Middle frontal gyrus (tissue), 1 donor: ENCODE measurements around the gene LCN2.

ENCODE experiments used
- DNase-seq: peaks from one replicate; pipeline ENCODE4 v3.0.0-alpha.2; 2015; ENCODE audit warnings: low spot score; ENCODE audit errors: extremely low spot score

The LCN2 gene

DNA sequence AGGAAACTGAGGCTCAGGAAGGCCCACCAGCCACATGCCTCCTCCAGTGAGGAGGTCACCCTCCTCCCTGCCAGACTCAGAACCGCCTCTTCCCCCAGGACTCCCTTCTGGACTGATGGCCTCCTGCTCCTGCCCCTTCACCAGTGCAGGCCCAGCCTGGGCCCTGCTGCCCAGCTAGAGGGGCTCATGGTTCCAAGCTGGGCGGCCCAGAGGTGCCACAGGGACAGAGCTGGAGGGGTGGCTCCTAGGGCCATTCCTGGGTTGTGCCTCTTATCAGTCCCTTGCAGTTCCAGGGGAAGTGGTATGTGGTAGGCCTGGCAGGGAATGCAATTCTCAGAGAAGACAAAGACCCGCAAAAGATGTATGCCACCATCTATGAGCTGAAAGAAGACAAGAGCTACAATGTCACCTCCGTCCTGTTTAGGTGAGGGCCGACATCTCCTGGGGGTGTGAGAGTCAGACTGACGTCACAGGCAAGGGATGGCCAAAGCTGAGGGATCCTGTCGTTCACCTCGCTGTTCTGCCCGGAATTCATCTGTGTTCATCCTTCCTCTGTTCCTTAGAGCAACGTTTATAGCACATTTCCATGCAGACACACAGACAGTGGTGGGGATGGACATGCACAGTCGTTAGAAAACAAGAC, 819 bp downstream of the LCN2 start:
- no peak for DNase-seq

DNA sequence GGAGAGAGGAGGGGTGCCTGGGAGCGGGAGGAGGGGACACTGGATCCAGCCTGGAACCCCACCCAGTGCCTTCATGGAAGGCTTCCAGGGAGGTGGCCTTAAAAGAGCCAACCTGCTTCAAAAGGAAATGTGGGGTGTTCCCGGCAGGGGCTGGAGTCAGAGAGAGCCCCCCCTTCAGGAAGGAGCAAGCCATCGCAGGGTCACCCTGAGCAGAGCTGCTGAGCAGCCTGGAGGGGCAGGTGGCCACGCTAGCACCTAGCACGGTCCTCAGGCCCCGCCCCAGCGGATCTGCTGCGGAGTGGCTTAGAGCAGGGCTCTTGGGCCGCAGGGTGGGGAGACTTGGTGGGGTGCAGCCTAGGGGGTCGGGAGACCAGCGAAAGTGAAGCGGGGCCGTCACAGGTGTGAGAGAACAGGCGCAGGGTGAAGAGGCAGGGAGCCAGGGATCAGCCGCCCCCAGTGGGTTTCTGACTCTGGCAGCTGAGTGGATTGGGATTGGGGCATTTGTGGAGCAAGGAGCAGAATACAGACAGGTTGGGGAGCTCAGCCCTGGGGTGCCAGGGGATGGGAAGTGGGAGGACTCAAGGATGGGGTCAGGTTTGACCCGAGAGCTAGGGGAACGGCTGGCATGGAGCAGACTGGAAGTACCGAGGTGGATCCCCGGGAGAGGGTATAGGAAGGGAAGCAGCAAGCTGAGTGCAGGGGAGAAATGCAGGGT, 1.5 kb downstream of the LCN2 start:
- DNase-seq = no peak

DNA sequence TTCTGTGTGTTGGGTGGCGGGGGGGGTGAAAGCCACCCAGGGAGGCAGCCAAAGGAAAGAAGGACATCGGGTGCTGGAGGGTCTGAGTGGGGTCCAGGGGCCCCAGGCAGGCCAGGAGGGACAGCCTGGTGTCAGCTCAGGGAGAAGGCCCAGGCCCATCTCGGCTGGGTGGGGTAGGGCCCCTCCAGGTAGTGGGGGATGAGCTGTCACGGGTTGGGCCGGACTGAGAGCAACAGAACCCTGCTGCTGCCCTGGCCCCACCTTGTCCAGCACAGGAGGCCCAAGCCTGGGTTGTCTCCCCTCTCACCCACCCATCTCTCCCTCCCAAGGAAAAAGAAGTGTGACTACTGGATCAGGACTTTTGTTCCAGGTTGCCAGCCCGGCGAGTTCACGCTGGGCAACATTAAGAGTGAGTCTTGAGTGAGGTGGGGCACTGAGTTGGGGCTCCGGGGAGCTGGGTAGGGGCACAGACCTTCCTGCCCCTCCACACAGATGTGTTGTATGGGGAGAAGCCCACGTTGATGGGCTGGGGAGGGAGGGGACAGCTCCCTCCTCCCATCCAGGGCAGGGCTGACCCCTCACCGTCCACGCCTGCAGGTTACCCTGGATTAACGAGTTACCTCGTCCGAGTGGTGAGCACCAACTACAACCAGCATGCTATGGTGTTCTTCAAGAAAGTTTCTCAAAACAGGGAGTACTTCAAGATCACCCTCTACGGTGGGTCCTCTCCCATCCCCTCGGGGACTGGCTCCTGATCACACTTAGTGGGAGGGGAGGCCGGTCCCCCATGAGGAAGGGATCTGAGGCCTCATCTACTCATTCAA, 2.3 kb downstream of the LCN2 start:
- DNase-seq = no peak

DNA sequence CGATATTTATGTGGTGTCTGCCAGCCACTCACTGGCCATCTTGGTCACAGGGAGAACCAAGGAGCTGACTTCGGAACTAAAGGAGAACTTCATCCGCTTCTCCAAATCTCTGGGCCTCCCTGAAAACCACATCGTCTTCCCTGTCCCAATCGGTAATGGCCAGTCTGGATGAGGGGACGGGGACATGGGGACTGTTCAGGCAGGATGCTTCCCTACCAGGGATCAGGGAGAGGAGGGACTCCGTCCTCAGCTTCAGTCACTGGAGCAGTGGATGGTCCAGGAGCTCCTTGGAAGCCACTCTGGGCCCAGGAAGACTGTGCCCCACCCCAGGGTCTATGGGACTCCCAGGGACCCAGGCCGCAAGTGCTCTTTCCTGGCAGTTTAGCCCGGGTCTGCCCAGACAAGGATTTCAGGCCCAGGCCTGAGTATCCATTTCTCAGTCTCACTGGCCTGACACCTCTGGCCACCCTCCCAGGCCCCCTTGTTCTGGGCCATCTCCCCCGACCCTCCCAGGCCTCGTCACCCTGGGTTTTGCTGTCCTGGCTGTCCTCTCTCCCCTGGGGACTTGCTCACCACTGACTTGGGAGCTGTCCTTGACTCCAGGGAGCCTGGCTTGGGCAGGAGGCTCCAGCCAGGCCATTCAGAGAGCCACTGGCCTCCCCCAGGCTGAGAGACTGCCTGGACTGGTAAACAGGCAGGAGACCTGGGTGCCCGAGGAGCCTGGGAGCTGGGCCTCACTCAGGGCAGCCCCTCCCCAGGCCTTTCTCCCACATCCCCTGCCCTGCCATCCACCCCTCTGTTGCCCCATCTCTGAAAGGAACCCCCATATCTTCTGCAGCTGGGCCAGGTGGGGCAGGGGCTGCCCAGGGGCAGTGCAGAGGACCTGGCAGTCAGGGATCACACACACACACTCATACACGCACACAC, 3.1 kb downstream of the LCN2 start:
- DNase-seq = no peak

DNA sequence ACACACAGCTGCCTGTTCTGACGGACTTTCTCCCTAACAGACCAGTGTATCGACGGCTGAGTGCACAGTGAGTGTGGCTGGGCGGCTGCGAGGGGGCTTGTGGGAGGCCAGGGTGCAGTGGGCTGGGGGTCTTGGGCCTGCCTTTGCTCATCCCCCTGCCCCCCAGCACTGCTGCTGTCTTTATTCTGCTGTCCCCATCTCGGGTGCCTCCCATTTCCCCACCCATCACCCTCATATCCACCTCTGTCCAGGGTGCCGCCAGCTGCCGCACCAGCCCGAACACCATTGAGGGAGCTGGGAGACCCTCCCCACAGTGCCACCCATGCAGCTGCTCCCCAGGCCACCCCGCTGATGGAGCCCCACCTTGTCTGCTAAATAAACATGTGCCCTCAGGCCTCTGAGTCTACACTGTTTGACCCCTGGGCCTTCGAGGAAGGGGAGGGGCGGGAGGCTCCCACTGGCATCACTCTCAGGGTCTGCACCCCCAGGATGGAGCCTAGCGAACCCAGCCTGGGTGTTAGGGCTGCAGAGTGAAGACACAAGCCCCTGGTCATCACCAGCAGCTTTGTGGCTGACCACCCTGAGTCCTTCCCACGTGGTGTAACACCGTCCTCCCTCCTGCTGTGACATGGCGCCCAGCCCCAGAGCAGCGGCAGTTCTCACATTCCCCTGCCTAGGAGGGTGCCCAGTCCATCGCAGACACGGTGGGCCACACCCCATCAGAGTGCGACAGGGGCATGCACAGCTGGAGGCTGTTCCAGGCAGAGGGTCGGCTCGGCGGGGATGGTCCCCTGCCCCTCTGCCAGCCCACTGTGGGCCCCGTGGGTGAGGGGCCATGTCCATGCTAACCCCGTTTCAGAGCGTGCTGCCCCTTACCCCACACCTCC, 4.0 kb downstream of the LCN2 start:
- no peak for DNase-seq

DNA sequence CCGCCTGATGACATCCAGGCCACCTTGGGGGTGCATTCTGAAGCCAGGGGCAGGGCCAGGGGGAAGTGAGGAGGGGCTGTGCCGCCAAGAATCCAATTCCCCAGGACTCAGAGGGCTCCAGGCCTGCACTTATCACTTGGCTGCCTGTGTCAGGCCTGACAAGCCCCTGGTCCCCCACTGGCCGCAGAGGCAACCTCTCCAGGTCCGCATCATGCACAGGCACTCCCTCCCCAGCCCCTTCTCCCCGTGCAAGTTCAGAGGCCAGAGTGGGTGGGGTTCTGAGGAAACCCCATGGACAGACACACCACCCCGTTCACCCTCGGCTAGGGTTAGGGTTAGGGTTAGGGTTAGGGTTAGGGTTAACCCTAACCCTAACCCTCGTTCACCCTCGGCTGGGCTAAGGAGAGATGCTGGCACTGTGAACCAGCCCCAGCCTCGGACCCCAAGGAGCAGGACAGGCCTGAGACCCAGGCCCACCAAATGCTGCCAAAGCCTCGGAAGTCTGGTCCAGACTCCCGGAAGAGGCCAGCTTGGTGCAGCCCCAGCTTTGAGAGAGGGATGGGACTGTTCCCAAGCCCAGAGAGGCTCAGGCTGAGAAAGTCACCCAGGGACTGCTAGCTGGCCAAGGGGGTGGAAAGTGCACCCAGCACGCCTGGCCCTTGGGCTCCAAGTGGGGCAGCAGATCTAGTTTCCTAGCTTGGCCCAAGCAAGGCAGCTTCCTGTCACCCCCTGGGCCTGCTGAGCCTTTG, 4.9 kb downstream of the LCN2 start:
- no peak for DNase-seq

DNA sequence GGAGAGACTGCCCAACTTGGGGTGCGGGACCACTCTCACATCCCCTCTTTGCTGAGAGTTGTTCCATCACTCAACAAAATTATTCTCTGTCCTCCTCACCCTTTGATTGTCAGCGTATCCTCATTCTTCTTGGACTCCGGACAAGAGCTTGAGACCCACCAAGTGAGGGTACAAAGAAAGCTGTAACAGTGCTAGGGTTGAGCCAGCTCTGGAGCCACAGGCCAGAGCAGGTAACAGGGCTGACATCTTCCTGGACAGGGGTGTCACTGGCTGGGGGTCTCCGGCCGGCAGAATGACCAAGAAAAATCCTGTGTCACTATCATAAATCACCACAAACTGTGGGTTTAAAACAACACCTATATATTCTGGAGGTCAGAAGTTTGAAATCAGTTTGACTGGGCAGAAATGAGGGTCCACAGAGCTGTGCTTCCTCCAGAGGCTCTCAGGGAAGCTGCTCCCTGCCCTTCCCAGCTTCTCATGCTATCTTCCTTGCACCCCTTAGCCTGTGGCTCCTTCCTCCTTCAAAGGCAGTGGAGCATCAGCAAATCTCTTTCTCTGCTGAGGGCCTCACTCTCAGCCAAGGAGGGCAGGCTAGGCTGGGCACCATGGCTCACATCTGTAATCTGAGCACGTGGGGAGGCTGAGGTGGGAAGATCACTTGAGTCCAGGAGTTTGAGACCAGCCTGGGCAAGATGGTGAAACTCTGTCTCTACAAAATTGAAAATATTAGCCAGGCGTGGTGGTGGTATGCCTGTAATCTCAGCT, 6.7 kb downstream of the LCN2 start:
- DNase-seq = no peak

DNA sequence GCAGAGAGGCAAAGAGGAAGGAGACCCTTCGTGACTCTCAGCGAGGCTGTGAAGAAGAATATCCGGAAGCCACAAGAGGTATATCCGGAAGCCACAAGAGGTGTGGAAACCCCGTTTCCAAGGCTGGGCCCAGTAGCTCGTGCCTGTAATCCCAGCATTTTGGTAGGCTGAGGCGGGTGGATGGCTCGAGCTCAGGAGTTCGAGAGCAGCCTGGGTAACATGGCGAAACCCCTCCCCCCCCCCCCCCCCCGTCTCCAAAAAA, 10.2 kb downstream of the LCN2 start:
- no peak for DNase-seq

DNA sequence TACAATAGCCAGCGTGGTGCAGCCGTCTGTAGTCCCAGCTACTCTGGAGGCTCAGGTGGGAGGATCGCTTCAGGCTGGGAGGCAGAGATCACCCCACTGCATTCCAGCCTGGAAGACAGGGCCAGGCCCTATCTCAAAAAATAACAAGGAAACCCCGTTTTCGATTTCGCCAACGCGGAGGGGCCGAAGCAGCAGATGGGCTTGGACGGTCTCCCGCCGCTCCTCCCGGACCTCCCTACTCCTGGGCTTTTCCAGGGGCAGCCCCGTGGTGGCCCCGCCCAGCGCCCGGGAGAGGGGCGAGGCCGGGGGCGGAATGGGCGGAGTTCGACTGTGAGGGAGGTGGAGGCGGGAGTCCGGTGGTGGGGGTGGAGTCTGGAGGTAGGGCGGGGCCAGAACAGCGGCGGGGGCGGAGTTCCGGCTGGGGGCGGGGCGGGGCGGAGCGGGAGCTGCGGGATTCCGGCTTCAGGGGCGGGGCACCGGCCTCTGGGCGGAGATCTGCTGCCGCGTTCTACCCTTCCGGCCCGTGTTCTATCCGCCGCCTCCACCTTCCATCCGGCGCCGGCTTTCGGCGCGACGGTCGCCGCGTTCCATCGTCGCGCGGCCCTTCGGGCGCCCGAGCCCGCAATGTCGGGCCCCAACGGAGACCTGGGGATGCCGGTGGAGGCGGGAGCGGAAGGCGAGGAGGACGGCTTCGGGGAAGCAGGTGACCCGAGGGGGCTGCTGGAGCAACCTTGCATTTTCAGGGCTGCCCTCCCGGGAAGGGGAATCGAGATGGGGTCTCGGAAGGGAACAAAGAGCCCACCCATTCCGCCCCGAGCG, 10.7 kb downstream of the LCN2 start, which contains the start of gene BBLN:
Gene BBLN (plus strand): TSS at position 482 of the 819 bp plus-strand sequence. CDS start 143 bp downstream, at position 625.
- peak; percentile 72 for DNase-seq

DNA sequence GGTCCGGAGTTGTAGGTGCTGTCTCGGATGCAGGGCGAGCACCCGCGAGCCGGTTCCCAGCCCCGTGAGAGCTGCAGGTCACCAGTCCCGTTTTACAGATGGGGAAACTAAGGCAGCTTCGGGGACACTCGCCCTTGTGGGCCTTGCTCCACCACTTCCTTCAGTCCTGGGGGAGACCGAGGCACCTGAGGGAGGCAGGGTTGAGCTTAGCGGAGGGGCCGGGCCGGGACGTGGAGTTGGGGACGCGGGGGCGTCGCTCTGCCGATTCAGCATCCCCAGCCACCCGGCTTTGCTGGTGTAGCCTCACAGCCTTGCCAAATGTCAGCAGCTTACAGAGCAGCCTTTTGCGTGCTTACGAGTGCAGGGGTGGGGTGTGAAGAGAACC, 11.3 kb downstream of the LCN2 start:
- DNase-seq = no peak

DNA sequence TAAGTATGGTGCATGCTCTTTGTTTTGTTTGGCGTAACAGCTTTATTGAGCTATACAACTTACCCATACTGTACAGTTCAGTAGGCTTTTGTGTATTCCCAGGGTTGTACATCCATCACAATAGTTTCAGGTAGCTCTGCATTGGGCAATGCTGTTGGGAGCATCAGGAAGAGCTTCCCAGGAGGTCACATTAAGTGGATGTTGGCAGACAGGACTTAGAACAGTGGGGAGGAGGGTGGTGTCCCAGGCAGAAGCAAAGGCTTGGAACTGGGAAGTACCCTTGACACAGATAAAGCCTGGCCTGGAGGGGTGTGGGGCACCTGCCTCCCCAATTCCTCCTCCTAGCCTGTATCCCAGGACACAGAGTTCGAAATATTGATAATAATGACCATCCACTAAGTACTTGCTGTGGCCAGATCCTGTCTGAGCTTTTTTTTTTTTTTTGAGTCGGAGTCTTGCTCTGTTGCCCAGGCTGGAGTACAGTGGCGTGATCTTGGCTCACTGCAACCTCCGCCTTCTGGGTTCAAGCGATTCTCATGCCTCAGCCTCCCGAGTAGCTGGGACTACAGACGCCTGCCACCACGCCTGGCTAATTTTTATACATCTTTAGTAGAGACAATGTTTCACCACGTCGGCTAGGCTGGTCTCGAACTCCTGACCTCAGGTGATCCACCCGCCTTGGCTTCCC, 12.1 kb downstream of the LCN2 start:
- no peak for DNase-seq

DNA sequence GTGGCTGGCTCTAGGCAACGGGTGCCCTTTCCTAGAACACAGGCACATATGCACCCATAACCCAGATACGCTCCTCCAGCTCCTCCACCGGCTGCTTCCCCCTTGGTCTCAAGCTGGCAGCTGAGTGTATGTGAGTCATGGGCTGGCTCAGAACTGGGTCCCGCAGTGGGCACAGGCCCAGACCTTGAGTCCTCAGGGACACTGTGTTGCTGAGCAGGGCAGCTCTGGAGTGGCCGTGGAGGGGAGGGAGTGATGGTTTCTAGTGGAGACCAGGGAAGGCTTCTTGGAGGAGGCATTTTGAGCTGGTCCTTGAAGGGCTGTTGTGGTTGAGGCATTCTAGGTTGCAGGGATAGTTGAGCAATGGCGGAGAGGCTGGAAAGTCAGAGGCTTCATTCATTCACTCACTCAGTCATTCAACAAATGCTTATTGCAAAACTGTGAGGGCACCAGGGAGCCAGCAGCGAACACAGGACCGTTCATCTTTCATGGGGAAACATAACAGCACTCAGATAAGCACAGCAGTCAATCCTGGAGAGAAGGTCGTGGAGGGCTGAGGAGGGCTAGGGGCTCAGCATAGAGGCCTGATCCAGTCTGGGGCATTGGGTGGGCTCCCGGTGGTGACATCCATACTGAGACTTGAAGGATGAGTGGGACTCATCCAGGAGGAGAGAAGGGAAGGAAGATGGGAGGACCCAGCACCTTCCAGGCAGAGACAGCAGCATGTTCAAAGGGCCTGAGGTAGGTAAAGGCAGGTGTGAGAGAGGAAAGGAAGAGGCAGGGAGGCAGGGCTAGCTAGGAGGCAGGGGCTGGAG, 13.2 kb downstream of the LCN2 start:
- no peak for DNase-seq

DNA sequence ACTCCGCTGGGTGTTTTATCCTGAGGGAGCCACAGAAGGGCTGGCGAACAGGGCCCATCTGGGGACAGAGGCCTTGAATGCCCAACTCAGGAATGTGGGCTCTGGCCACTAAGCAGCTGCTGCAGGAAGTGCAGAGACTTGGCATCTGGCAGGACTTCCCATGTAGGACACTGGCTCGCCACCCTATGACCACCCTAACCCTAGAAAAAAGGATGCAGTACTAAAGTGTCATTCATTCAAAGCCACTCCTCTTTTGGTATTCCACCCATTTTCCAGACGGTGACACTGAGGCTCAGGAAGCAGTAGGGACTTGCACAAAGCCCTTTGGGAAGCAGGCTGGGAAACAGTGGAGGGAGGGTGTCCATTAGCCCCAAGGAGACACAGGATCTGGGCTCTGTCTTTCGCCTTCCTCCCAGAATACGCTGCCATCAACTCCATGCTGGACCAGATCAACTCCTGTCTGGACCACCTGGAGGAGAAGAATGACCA, 13.8 kb downstream of the LCN2 start:
- no peak for DNase-seq

DNA sequence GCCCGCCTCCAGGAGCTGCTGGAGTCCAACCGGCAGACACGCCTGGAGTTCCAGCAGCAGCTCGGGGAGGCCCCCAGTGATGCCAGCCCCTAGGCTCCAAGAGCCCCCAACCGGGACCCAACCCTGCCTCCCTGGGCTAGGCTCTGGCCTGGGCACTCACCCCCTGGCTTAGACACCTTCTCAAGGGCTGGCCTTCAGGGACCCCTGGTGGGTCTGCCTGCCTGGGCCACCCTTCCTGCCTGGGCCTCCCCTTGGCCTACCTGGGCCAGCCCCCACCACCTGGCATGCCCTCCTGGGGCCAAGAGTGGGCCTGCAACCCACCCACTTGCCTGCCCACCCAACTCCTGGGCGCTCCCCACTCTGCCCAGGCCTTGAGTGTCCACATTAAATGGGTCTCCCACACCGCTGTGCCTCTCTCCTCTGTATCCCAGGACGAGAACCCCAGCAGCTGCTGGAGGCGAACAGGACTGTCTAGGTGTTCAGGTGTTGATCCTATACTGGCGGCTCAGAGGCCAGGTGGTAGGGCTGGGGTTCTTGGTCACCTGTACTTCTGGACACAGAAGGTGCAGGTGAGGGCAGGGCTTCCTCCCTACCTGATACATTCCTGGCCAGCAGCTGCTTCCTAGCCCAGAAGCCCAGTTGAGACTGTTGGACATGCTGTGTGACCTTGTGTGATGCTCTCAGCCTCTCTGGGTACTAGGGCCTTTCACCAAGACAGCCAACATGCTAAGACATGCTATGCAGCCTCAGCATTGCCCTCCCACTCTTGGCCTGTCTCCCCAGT, 14.5 kb downstream of the LCN2 start:
- no peak for DNase-seq

DNA sequence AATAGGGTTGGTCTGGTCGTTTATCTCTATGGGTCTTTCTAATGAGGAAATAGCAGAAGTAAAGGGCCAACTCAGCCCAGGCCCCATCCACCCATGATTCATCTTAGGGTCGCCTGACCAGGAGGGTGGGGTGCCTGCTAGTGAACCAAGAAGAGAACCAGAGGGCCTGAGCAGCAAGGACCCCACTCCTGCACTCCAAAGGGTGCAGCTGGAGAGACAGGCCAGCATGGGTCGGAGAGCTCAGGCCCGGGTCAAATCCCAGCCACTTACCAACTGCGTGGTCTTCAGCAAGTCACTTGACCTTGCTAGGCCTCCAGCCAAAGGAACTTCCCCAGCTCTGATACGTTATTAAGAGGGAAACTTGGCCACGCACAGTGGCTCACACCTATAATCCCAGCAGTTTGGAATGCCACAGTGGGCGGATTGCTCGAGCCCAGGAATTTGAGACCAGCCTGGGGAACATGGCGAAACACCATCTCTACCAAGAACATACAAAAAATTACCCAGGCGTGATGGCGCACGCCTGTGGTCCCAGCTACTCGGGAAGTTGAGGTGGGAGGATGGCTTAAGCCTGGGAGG, 15.1 kb downstream of the LCN2 start:
- DNase-seq = no peak
